Memory B cell (primary cell): Measurements from ENCODE around the gene FEN1.

Source experiments
- ATAC-seq: fragments of 150-1000 bp; cut with Tn5 transposase; 2 replicates; pipeline ENCODE4 v1.10.0; 2021; ENCODE audit warnings: low read depth, mild to moderate bottlenecking, moderate library complexity
- DNase-seq, 2 donors: peaks; one replicate each; pipeline ENCODE4 v3.0.0; 2022; ENCODE audit warnings: low spot score in 2 of 2
- H3K27ac Mint-ChIP-seq: one replicate; pipeline ENCODE4 v1.8.0; 2022; ENCODE audit warnings: mild to moderate bottlenecking, moderate library complexity, mixed read lengths
- H3K27me3 Mint-ChIP-seq: one replicate; pipeline ENCODE4 v1.8.0; 2022; ENCODE audit warnings: mixed read lengths
- H3K36me3 Mint-ChIP-seq: one replicate; pipeline ENCODE4 v1.8.0; 2022; ENCODE audit warnings: mild to moderate bottlenecking, mixed read lengths
- H3K4me1 Mint-ChIP-seq: one replicate; pipeline ENCODE4 v1.8.0; 2022; ENCODE audit warnings: mixed read lengths
- H3K4me3 Mint-ChIP-seq: one replicate; pipeline ENCODE4 v1.8.0; 2022; ENCODE audit warnings: mild to moderate bottlenecking, moderate library complexity, mixed read lengths
- H3K9me3 Mint-ChIP-seq: one replicate; pipeline ENCODE4 v1.8.0; 2022; ENCODE audit warnings: mixed read lengths

Gene FEN1

GRCh38 chr11:61775606-61776554 is 16.8 kb upstream of the FEN1 start:
- DNase-seq = no peak
- no peaks in the 10 kb centered on the region for H3K36me3 Mint-ChIP-seq
- ATAC-seq = no peak
- no peak overlapping the region for H3K27ac Mint-ChIP-seq
- H3K4me1 Mint-ChIP-seq = peaks cover 4% of the 10 kb centered on the region
- no peaks in the 10 kb centered on the region for H3K9me3 Mint-ChIP-seq
- H3K4me3 Mint-ChIP-seq = peak overlapping the region; percentile 17
- peaks cover 14% of the 10 kb centered on the region for H3K27me3 Mint-ChIP-seq

GRCh38 chr11:61776561-61777075 is 16.1 kb upstream of the FEN1 start:
- H3K27ac Mint-ChIP-seq = no peak overlapping the region
- H3K27me3 Mint-ChIP-seq = peaks cover 14% of the 10 kb centered on the region
- H3K36me3 Mint-ChIP-seq = no peaks in the 10 kb centered on the region
- H3K9me3 Mint-ChIP-seq = no peaks in the 10 kb centered on the region
- H3K4me3 Mint-ChIP-seq = peak overlapping the region; percentile 53
- peak; percentile 70 for ATAC-seq
- DNase-seq = peak; percentile 41 to 57
- peaks cover 2% of the 10 kb centered on the region for H3K4me1 Mint-ChIP-seq

GRCh38 chr11:61777234-61778090 is 15.2 kb upstream of the FEN1 start:
- H3K36me3 Mint-ChIP-seq = no peaks in the 10 kb centered on the region
- no peak overlapping the region for H3K27ac Mint-ChIP-seq
- H3K9me3 Mint-ChIP-seq = no peaks in the 10 kb centered on the region
- ATAC-seq = peak; percentile 71
- peak; percentile 40 to 43 for DNase-seq
- peaks cover 2% of the 10 kb centered on the region for H3K4me1 Mint-ChIP-seq
- peaks cover 14% of the 10 kb centered on the region for H3K27me3 Mint-ChIP-seq
- H3K4me3 Mint-ChIP-seq = peak overlapping the region; percentile 57

- DNase-seq = no peak
- Mint-ChIP-seq H3K4me1 (peaks cover 2% of the 10 kb centered on the region), H3K9me3 (no peaks in the 10 kb centered on the region), H3K27me3 (peaks cover 13% of the 10 kb centered on the region), H3K4me3 (no peak overlapping the region), H3K36me3 (no peaks in the 10 kb centered on the region), H3K27ac (no peak overlapping the region)
- ATAC-seq = no peak
Measured at GRCh38 chr11:61778357-61778886, 14.3 kb upstream of the FEN1 start.

GRCh38 chr11:61778920-61779650 is 13.6 kb upstream of the FEN1 start:
- DNase-seq (no peak), ATAC-seq (no peak)
- no peaks in the 10 kb centered on the region for H3K9me3 Mint-ChIP-seq
- H3K4me3 Mint-ChIP-seq = no peak overlapping the region
- peaks cover 2% of the 10 kb centered on the region for H3K4me1 Mint-ChIP-seq
- H3K36me3 Mint-ChIP-seq = peaks cover 3% of the 10 kb centered on the region
- no peak overlapping the region for H3K27ac Mint-ChIP-seq
- peaks cover 13% of the 10 kb centered on the region for H3K27me3 Mint-ChIP-seq

GRCh38 chr11:61779666-61780525 is 12.8 kb upstream of the FEN1 start:
- peaks cover 10% of the 10 kb centered on the region for H3K27me3 Mint-ChIP-seq
- no peak overlapping the region for H3K4me3 Mint-ChIP-seq
- no peak for ATAC-seq
- H3K27ac Mint-ChIP-seq = no peak overlapping the region
- no peaks in the 10 kb centered on the region for H3K9me3 Mint-ChIP-seq
- H3K4me1 Mint-ChIP-seq = peaks cover 2% of the 10 kb centered on the region
- no peak for DNase-seq
- H3K36me3 Mint-ChIP-seq = peaks cover 6% of the 10 kb centered on the region

- H3K9me3 Mint-ChIP-seq = no peaks in the 10 kb centered on the region
- H3K27ac Mint-ChIP-seq = no peak overlapping the region
- ATAC-seq = no peak
- H3K4me1 Mint-ChIP-seq = peaks cover 2% of the 10 kb centered on the region
- no peak overlapping the region for H3K4me3 Mint-ChIP-seq
- H3K36me3 Mint-ChIP-seq = peaks cover 8% of the 10 kb centered on the region
- no peak for DNase-seq
- H3K27me3 Mint-ChIP-seq = peaks cover 7% of the 10 kb centered on the region
Measured at GRCh38 chr11:61780581-61781162, 12.0 kb upstream of the FEN1 start.

- Mint-ChIP-seq H3K27me3 (peaks cover 7% of the 10 kb centered on the region), H3K36me3 (peaks cover 8% of the 10 kb centered on the region), H3K27ac (no peak overlapping the region), H3K4me3 (no peak overlapping the region), H3K9me3 (no peaks in the 10 kb centered on the region), H3K4me1 (peaks cover 5% of the 10 kb centered on the region)
- DNase-seq (no peak), ATAC-seq (no peak)
Measured at GRCh38 chr11:61781585-61781984, 11.1 kb upstream of the FEN1 start.

GRCh38 chr11:61782299-61782698 is 10.4 kb upstream of the FEN1 start:
- H3K27ac Mint-ChIP-seq = no peak overlapping the region
- peaks cover 7% of the 10 kb centered on the region for H3K27me3 Mint-ChIP-seq
- ATAC-seq (no peak), DNase-seq (no peak)
- peaks cover 8% of the 10 kb centered on the region for H3K36me3 Mint-ChIP-seq
- H3K4me3 Mint-ChIP-seq = no peak overlapping the region
- H3K9me3 Mint-ChIP-seq = no peaks in the 10 kb centered on the region
- H3K4me1 Mint-ChIP-seq = peaks cover 4% of the 10 kb centered on the region

- Mint-ChIP-seq H3K27ac (no peak overlapping the region), H3K9me3 (no peaks in the 10 kb centered on the region), H3K4me3 (no peak overlapping the region), H3K36me3 (peaks cover 8% of the 10 kb centered on the region), H3K4me1 (peaks cover 4% of the 10 kb centered on the region), H3K27me3 (peaks cover 6% of the 10 kb centered on the region)
- ATAC-seq = no peak
- no peak for DNase-seq
Measured at GRCh38 chr11:61782841-61783240, 9.9 kb upstream of the FEN1 start.

- Mint-ChIP-seq H3K27ac (no peak overlapping the region), H3K4me3 (no peak overlapping the region), H3K9me3 (no peaks in the 10 kb centered on the region), H3K36me3 (peaks cover 14% of the 10 kb centered on the region), H3K27me3 (no peaks in the 10 kb centered on the region), H3K4me1 (peaks cover 7% of the 10 kb centered on the region)
- DNase-seq (no peak), ATAC-seq (no peak)
Measured at GRCh38 chr11:61783717-61784505, 8.8 kb upstream of the FEN1 start.

- no peaks in the 10 kb centered on the region for H3K9me3 Mint-ChIP-seq
- peaks cover 14% of the 10 kb centered on the region for H3K36me3 Mint-ChIP-seq
- H3K27ac Mint-ChIP-seq = no peak overlapping the region
- DNase-seq = no peak
- no peak for ATAC-seq
- H3K4me3 Mint-ChIP-seq = no peak overlapping the region
- H3K4me1 Mint-ChIP-seq = peaks cover 7% of the 10 kb centered on the region
- H3K27me3 Mint-ChIP-seq = no peaks in the 10 kb centered on the region
Measured at GRCh38 chr11:61784506-61784805, 8.3 kb upstream of the FEN1 start.
